Testis (tissue), 5 donors: ENCODE data around the gene CRIP2. TPM values are rescaled to one million over a fixed set of nuclear protein-coding genes. Genes with fewer than 3 reads are reported as not detected.

Experiments used
- DNase-seq: peaks from one replicate; pipeline ENCODE4 v3.0.0-alpha.2; 2019
- H3K27ac ChIP-seq, 2 donors: fragments of 200-600 bp; sonication (generic); one replicate each; pipeline ENCODE4 v1.5.1; 2019
- H3K27me3 ChIP-seq: fragments of 200-600 bp; sonication (generic); one replicate; pipeline ENCODE4 v1.5.1; 2019
- H3K36me3 ChIP-seq: fragments of 200-600 bp; sonication (generic); one replicate; pipeline ENCODE4 v1.5.1; 2017; ENCODE audit warnings: low read depth; ENCODE audit errors: missing control alignments
- H3K4me1 ChIP-seq: fragments of 200-600 bp; sonication (generic); one replicate; pipeline ENCODE4 v1.5.1; 2019
- H3K4me3 ChIP-seq, 2 donors: fragments of 200-600 bp; sonication (generic); one replicate each; pipeline ENCODE4 v1.5.1; 2017 to 2019
- H3K9me3 ChIP-seq: fragments of 200-600 bp; sonication (generic); one replicate; pipeline ENCODE4 v1.5.1; 2017
- CTCF ChIP-seq, 3 experiments: fragments of 450-650 bp in 2 of 3; fragments of 200-600 bp in 1 of 3; sonication (generic) in 1 of 3; IDR thresholded peaks; one replicate each; pipeline ENCODE4 v1.5.1; 2016 to 2019; ENCODE audit warnings: antibody characterized with exemption in 3 of 3, mild to moderate bottlenecking in 2 of 3, moderate library complexity in 1 of 3
- POLR2A ChIP-seq: fragments of 450-650 bp; IDR thresholded peaks from one replicate; pipeline ENCODE4 v1.6.1; 2017; ENCODE audit warnings: antibody characterized with exemption, mild to moderate bottlenecking, moderate library complexity
- WGBS, 2 donors: methylation state at CpG; one replicate each; pipeline ENCODE4 v1.1.5; 2018; 5-methylcytosine and 5-hydroxymethylcytosine counted together
- intact Hi-C: fragments of 100-400 bp; cut with DNase I; formaldehyde crosslinking; loops from one replicate; pipeline ENCODE4 v1.15.1; 2023; ENCODE audit warnings: low total_unique reads
- long read RNA-seq, 2 donors: transcript quantifications; one replicate each; lab custom pipeline, GENCODE V29; 2026
- polyA plus RNA-seq: library from polyadenylated mRNA; stranded (reverse); fragments of 350-450 nt; fragmentation: Illumina TruSeq; extraction: RNeasy Lipid Tissue Mini Kit (QIAGEN cat#74804); gene quantifications from one replicate; pipeline ENCODE4 v1.2.3, GENCODE V29; 2014; ENCODE audit warnings: low read depth, low replicate concordance; ENCODE audit not compliant: insufficient read depth
- total RNA-seq, 2 donors: library from RNA; depleted of rRNA; stranded (reverse); fragments of >200 nt; gene quantifications; one replicate each; pipeline ENCODE4 v1.2.3, GENCODE V29; 2016

Gene CRIP2
- total RNA-seq = 100 to 1,000 TPM; 114 to 159 TPM
- 121 TPM for polyA plus RNA-seq
- long read RNA-seq, donor 1, transcript CRIP2-201 (8 exons, 1,857 nt) = major isoform, 55 of 55 reads
- long read RNA-seq, donor 1, partial matches to known transcripts = 0 of 55 reads
- long read RNA-seq, donor 1, other reads (novel, unspliced or antisense) = 0 of 55 reads
- long read RNA-seq, donor 2, transcript CRIP2-201 (8 exons, 1,857 nt) = major isoform, 44 of 47 reads
- long read RNA-seq, donor 2, partial matches to known transcripts = 0 of 47 reads
- long read RNA-seq, donor 2, other reads (novel, unspliced or antisense) = 0 of 47 reads

- 4% methylated on average over 8 of the region's 118 CpGs; no CpG with 5 or more reads in 1 of the 2 donors for WGBS, 2 donors
- Histone ChIP-seq H3K27me3 (peaks cover 3% of the 10 kb centered on the region), H3K4me1 (peaks cover 51% of the 10 kb centered on the region), H3K4me3 (peak within 1 kb of the TSS; percentile 55 to 62), H3K36me3 (no peaks in the 10 kb centered on the region), H3K9me3 (no peaks in the 10 kb centered on the region), H3K27ac (peak within 1 kb of the TSS; percentile 26 to 79)
- DNase-seq = no peak
- intact Hi-C loops = no loop called here
- TF ChIP-seq POLR2A = no peak
- TF ChIP-seq CTCF (IDR thresholded peaks at IDR 0.05) = no peak
These were observed at the start of gene CRIP2 for GRCh38 chr14:105474483-105475268. Gene CRIP2, plus strand, starts transcription at chr14:105474821. Its CDS starts 42 bp downstream, at chr14:105474863.

GRCh38 chr14:105424861-105425260 is 49.8 kb upstream of the CRIP2 start:
- peaks cover 23% of the 10 kb centered on the region for H3K4me1 ChIP-seq
- no peaks in the 10 kb centered on the region for H3K9me3 ChIP-seq
- H3K27me3 ChIP-seq = no peaks in the 10 kb centered on the region
- 83 to 92% methylated on average over 8 to 12 of the region's 12 CpGs for WGBS, 2 donors
- H3K4me3 ChIP-seq = no peak overlapping the region
- intact Hi-C loops = no loop called here
- H3K36me3 ChIP-seq = no peaks in the 10 kb centered on the region
- no peak overlapping the region for H3K27ac ChIP-seq
- TF ChIP-seq POLR2A = no peak
- TF ChIP-seq CTCF (IDR thresholded peaks at IDR 0.05) = no peak
- no peak for DNase-seq

- H3K27me3 ChIP-seq = no peaks in the 10 kb centered on the region
- no peak overlapping the region for H3K4me3 ChIP-seq
- TF ChIP-seq CTCF (IDR thresholded peaks at IDR 0.05) = no peak
- no peak for TF ChIP-seq POLR2A
- no peaks in the 10 kb centered on the region for H3K36me3 ChIP-seq
- H3K9me3 ChIP-seq = no peaks in the 10 kb centered on the region
- intact Hi-C loops = no loop called here
- WGBS, 2 donors = 96 to 99% methylated on average over 11 to 20 of the region's 23 CpGs
- DNase-seq = no peak
- no peak overlapping the region for H3K27ac ChIP-seq
- peaks cover 20% of the 10 kb centered on the region for H3K4me1 ChIP-seq
These were observed 48.8 kb upstream of the CRIP2 start for GRCh38 chr14:105425823-105426247.

- H3K4me3 ChIP-seq = no peak overlapping the region
- H3K27ac ChIP-seq = no peak overlapping the region
- TF ChIP-seq POLR2A (no peak), CTCF (IDR thresholded peaks at IDR 0.05) (no peak)
- intact Hi-C loops = no loop called here
- DNase-seq = no peak
- no peaks in the 10 kb centered on the region for H3K9me3 ChIP-seq
- H3K36me3 ChIP-seq = no peaks in the 10 kb centered on the region
- peaks cover 13% of the 10 kb centered on the region for H3K4me1 ChIP-seq
- H3K27me3 ChIP-seq = no peaks in the 10 kb centered on the region
- WGBS, 2 donors = 93 to 97% methylated on average over 12 to 21 of the region's 21 CpGs
These were observed 48.0 kb upstream of the CRIP2 start for GRCh38 chr14:105426416-105427130.
